GM23338 (cell line): Measurements from ENCODE around the gene MOB3C.

Experiments used
- CREB1 ChIP-seq: fragments of 250-450 bp; sonication (Bioruptor Pico); IDR thresholded peaks from 2 replicates; pipeline ENCODE4 v1.5.0; 2020; ENCODE audit warnings: low read depth, mild to moderate bottlenecking, moderate library complexity
- EZH2 ChIP-seq: fragments of 200-600 bp; sonication (generic); IDR thresholded peaks from one replicate; pipeline ENCODE4 v1.8.0; 2017; ENCODE audit warnings: antibody characterized with exemption, mild to moderate bottlenecking, low read depth; ENCODE audit not compliant: unreplicated experiment
- EZH2phosphoT487 ChIP-seq: fragments of 200-600 bp; sonication (generic); IDR thresholded peaks from one replicate; pipeline ENCODE4 v1.8.1; 2018; ENCODE audit warnings: antibody characterized with exemption; ENCODE audit not compliant: unreplicated experiment
- POLR2AphosphoS5 ChIP-seq: IDR thresholded peaks from 2 replicates; pipeline ENCODE4 v1.6.1; 2016; ENCODE audit warnings: antibody characterized with exemption, low read depth
- REST ChIP-seq: IDR thresholded peaks from one replicate; pipeline ENCODE4 v1.6.1; 2018; ENCODE audit warnings: antibody characterized with exemption; ENCODE audit not compliant: unreplicated experiment
- ZNF331 ChIP-seq: fragments of 250-450 bp; sonication (Bioruptor Pico); IDR thresholded peaks from 2 replicates; pipeline ENCODE4 v1.5.0; 2020; ENCODE audit warnings: low read depth, mild to moderate bottlenecking, moderate library complexity
- TF ChIP-seq, protein P1 (sequence below), 2 experiments: fragments of 200-600 bp in 1 of 2; sonication (generic) in 1 of 2; conservative IDR thresholded peaks; 2 replicates each; pipeline versions ENCODE4 v1.5.1 to v1.6.1; 2016 to 2017; ENCODE audit warnings: antibody characterized with exemption in 2 of 2, low read depth in 2 of 2, mild to moderate bottlenecking in 2 of 2, moderate library complexity in 1 of 2

GRCh38 chr1:46569116-46569515, 47.5 kb downstream of the MOB3C start:
- TF ChIP-seq ZNF331 (CRISPR knock-in tag): no peak
- TF ChIP-seq, protein P1, sequence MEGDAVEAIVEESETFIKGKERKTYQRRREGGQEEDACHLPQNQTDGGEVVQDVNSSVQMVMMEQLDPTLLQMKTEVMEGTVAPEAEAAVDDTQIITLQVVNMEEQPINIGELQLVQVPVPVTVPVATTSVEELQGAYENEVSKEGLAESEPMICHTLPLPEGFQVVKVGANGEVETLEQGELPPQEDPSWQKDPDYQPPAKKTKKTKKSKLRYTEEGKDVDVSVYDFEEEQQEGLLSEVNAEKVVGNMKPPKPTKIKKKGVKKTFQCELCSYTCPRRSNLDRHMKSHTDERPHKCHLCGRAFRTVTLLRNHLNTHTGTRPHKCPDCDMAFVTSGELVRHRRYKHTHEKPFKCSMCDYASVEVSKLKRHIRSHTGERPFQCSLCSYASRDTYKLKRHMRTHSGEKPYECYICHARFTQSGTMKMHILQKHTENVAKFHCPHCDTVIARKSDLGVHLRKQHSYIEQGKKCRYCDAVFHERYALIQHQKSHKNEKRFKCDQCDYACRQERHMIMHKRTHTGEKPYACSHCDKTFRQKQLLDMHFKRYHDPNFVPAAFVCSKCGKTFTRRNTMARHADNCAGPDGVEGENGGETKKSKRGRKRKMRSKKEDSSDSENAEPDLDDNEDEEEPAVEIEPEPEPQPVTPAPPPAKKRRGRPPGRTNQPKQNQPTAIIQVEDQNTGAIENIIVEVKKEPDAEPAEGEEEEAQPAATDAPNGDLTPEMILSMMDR (conservative IDR thresholded peaks at IDR 0.05; ENCODE audit: low read depth in 2 of 2): no peak
- no peak for TF ChIP-seq CREB1 (CRISPR knock-in tag)
- no peak for TF ChIP-seq EZH2
- TF ChIP-seq EZH2phosphoT487: no peak
- no peak for TF ChIP-seq REST
- TF ChIP-seq POLR2AphosphoS5: no peak
